Measurements from ENCODE around the gene SLC17A9.

SLC17A9 gene

GRCh38 chr20:62907384-62908317, 44.9 kb upstream of the SLC17A9 start:
- TF ChIP-seq CTCF (conservative IDR thresholded peaks at IDR 0.05; ENCODE audit: low read depth): peak; percentile 70
- CTCF ChIA-PET: interaction anchor here (0.5 to 2.4 kb wide), 13 partner anchors 8 to 612 kb away, joined by 3 to 11 read pairs (median 4); no protein-coding TSS in a partner anchor
- POLR2A ChIA-PET (ENCODE audit: low non-redundant PET): no interaction called here
- H3K27ac ChIP-seq: peak overlapping the region; percentile 6
- DNase-seq (ENCODE audit: low spot score): no peak

GRCh38 chr20:62908971-62909791, 43.3 kb upstream of the SLC17A9 start:
- ChIA-PET POLR2A (ENCODE audit: low non-redundant PET) (no interaction called here), CTCF (interaction anchor here (0.5 to 2.4 kb wide), 3 partner anchors 8 to 12 kb away, joined by 3 to 9 read pairs (median 3); no protein-coding TSS in a partner anchor)
- H3K27ac ChIP-seq: peak overlapping the region; percentile 14
- TF ChIP-seq CTCF (conservative IDR thresholded peaks at IDR 0.05; ENCODE audit: low read depth): no peak
- DNase-seq (ENCODE audit: low spot score): no peak

GRCh38 chr20:62910217-62910766, 42.2 kb upstream of the SLC17A9 start:
- H3K27ac ChIP-seq: peak overlapping the region; percentile 55; the same call in 1 of the 2 replicates
- ChIA-PET POLR2A (ENCODE audit: low non-redundant PET) (no interaction called here), CTCF (interaction anchor here (0.6 to 2.4 kb wide), 2 partner anchors 11 to 567 kb away, joined by 3 to 9 read pairs; no protein-coding TSS in a partner anchor)
- TF ChIP-seq CTCF (conservative IDR thresholded peaks at IDR 0.05; ENCODE audit: low read depth): no peak
- no peak for DNase-seq (ENCODE audit: low spot score)

- ChIA-PET POLR2A (ENCODE audit: low non-redundant PET) (no interaction called here), CTCF (interaction anchor here (0.6 to 1.5 kb wide), 3 partner anchors 10 to 567 kb away, joined by 3 to 6 read pairs (median 3); no protein-coding TSS in a partner anchor)
- DNase-seq (ENCODE audit: low spot score): no peak
- TF ChIP-seq CTCF (conservative IDR thresholded peaks at IDR 0.05; ENCODE audit: low read depth): no peak
- peak overlapping the region; percentile 55; the same call in 1 of the 2 replicates for H3K27ac ChIP-seq
These were observed 41.6 kb upstream of the SLC17A9 start for GRCh38 chr20:62910777-62911497.

- TF ChIP-seq CTCF (conservative IDR thresholded peaks at IDR 0.05; ENCODE audit: low read depth): no peak
- DNase-seq (ENCODE audit: low spot score): no peak
- peak overlapping the region; percentile 55 for H3K27ac ChIP-seq
- POLR2A ChIA-PET (ENCODE audit: low non-redundant PET): no interaction called here
- CTCF ChIA-PET: interaction anchor here (1.2 to 1.5 kb wide), 2 partner anchors 9 to 13 kb away, joined by 3 to 6 read pairs; no protein-coding TSS in a partner anchor
These were observed 40.7 kb upstream of the SLC17A9 start for GRCh38 chr20:62911701-62912280.
